HEK293 (cell line): ENCODE data around the gene ANO2.

Source experiments
- CTCF ChIA-PET: fragments of 350-600 bp; formaldehyde crosslinking; extraction: SDS; loops from one replicate; lab custom pipeline; 2021; ENCODE audit warnings: antibody characterized with exemption; lab: Yijun Ruan, JAX
- POLR2A ChIA-PET: fragments of 300-600 bp; formaldehyde crosslinking; extraction: SDS; loops from one replicate; lab custom pipeline; 2020; ENCODE audit warnings: antibody characterized with exemption, inconsistent platforms; lab: Yijun Ruan, JAX
- H3K27ac ChIP-seq: fragments of 200-500 bp; sonication (Bioruptor generic); 2 replicates; pipeline ENCODE4 v1.5.1; 2014; ENCODE audit warnings: low read depth, low read length, control low read depth, inconsistent platforms; ENCODE audit errors: extremely low read depth
- H3K36me3 ChIP-seq, 2 experiments: fragments of 200-500 bp in 1 of 2; sonication (Bioruptor generic) in 1 of 2; 1 replicate in 1 of 2; 2 replicates in 1 of 2; pipeline ENCODE4 v1.5.1; 2014 to 2017; ENCODE audit warnings: inconsistent platforms in 2 of 2, low read length in 2 of 2; ENCODE audit not compliant: control insufficient read depth in 2 of 2, insufficient read depth in 1 of 2
- H3K4me1 ChIP-seq: fragments of 200-500 bp; sonication (Bioruptor generic); 2 replicates; pipeline ENCODE4 v1.5.1; 2014; ENCODE audit warnings: mild to moderate bottlenecking, low read length, inconsistent platforms; ENCODE audit not compliant: control insufficient read depth, insufficient read depth
- H3K4me3 ChIP-seq: 2 replicates; pipeline ENCODE4 v1.5.1; 2011; ENCODE audit warnings: low read depth, mild to moderate bottlenecking, control low read depth, low read length, moderate library complexity
- H3K9me3 ChIP-seq: fragments of 200-500 bp; sonication (Bioruptor generic); 2 replicates; pipeline ENCODE4 v1.5.1; 2014; ENCODE audit warnings: low read depth, low read length, inconsistent platforms; ENCODE audit not compliant: control insufficient read depth, insufficient read depth
- EGR2 ChIP-seq: fragments of 450-650 bp; formaldehyde crosslinking; IDR thresholded peaks from 2 replicates; pipeline ENCODE4 v1.5.1; 2016; ENCODE audit warnings: low read depth, missing biosample characterization, missing genetic modification characterization
- FEZF1 ChIP-seq: fragments of 450-650 bp; formaldehyde crosslinking; IDR thresholded peaks from 2 replicates; pipeline ENCODE4 v1.5.1; 2016; ENCODE audit warnings: missing biosample characterization, missing genetic modification characterization
- GLI4 ChIP-seq: fragments of 450-650 bp; formaldehyde crosslinking; IDR thresholded peaks from 2 replicates; pipeline ENCODE4 v1.5.1; 2016; ENCODE audit warnings: missing biosample characterization, missing genetic modification characterization
- HOXA7 ChIP-seq: sonication (generic); formaldehyde crosslinking; IDR thresholded peaks from 2 replicates; pipeline ENCODE4 v1.8.1; 2022; ENCODE audit warnings: missing genetic modification reagents, borderline replicate concordance
- IKZF3 ChIP-seq: fragments of 450-650 bp; IDR thresholded peaks from 2 replicates; pipeline ENCODE4 v1.5.0; 2018; ENCODE audit warnings: missing biosample characterization, mild to moderate bottlenecking, missing genetic modification characterization, moderate library complexity
- KLF1 ChIP-seq: fragments of 450-650 bp; formaldehyde crosslinking; IDR thresholded peaks from 2 replicates; pipeline ENCODE4 v1.5.1; 2016; ENCODE audit warnings: missing biosample characterization, missing genetic modification characterization
- PRDM10 ChIP-seq: fragments of 450-650 bp; formaldehyde crosslinking; IDR thresholded peaks from 2 replicates; pipeline ENCODE4 v1.5.1; 2016; ENCODE audit warnings: missing biosample characterization, missing genetic modification characterization
- WT1 ChIP-seq: fragments of 450-650 bp; formaldehyde crosslinking; IDR thresholded peaks from 2 replicates; pipeline ENCODE4 v1.5.1; 2016; ENCODE audit warnings: missing biosample characterization, missing genetic modification characterization
- ZBTB17 ChIP-seq: fragments of 450-650 bp; formaldehyde crosslinking; IDR thresholded peaks from 2 replicates; pipeline ENCODE4 v1.5.1; 2016; ENCODE audit warnings: missing biosample characterization, missing genetic modification characterization
- ZBTB7A ChIP-seq: fragments of 450-650 bp; formaldehyde crosslinking; IDR thresholded peaks from 2 replicates; pipeline ENCODE4 v1.5.1; 2016; ENCODE audit warnings: low read depth, missing biosample characterization, missing genetic modification characterization
- ZFHX2 ChIP-seq: fragments of 450-650 bp; formaldehyde crosslinking; conservative IDR thresholded peaks from 2 replicates; pipeline ENCODE4 v1.5.1; 2016; ENCODE audit warnings: missing biosample characterization, missing genetic modification characterization
- ZFP41 ChIP-seq: fragments of 450-650 bp; formaldehyde crosslinking; IDR thresholded peaks from 2 replicates; pipeline ENCODE4 v1.5.1; 2016; ENCODE audit warnings: missing biosample characterization, missing genetic modification characterization, borderline replicate concordance
- ZNF155 ChIP-seq: fragments of 450-650 bp; formaldehyde crosslinking; IDR thresholded peaks from 2 replicates; pipeline ENCODE4 v1.5.1; 2016; ENCODE audit warnings: missing biosample characterization, missing genetic modification characterization
- ZNF211 ChIP-seq: fragments of 450-650 bp; formaldehyde crosslinking; IDR thresholded peaks from 2 replicates; pipeline ENCODE4 v1.5.1; 2016; ENCODE audit warnings: low read depth, missing biosample characterization, missing genetic modification characterization
- ZNF248 ChIP-seq: fragments of 450-650 bp; formaldehyde crosslinking; IDR thresholded peaks from 2 replicates; pipeline ENCODE4 v1.5.1; 2017; ENCODE audit warnings: missing biosample characterization, missing genetic modification characterization
- ZNF341 ChIP-seq: fragments of 450-650 bp; formaldehyde crosslinking; IDR thresholded peaks from 2 replicates; pipeline ENCODE4; 2016; ENCODE audit warnings: low read depth, missing biosample characterization, missing genetic modification characterization
- ZNF391 ChIP-seq: fragments of 450-650 bp; formaldehyde crosslinking; IDR thresholded peaks from 2 replicates; pipeline ENCODE4 v1.5.1; 2016; ENCODE audit warnings: low read depth, missing biosample characterization, missing genetic modification characterization, borderline replicate concordance
- ZNF521 ChIP-seq: fragments of 450-650 bp; formaldehyde crosslinking; IDR thresholded peaks from 2 replicates; pipeline ENCODE4 v1.5.1; 2017; ENCODE audit warnings: missing biosample characterization, mild to moderate bottlenecking, missing genetic modification characterization
- ZNF654 ChIP-seq: fragments of 450-650 bp; formaldehyde crosslinking; IDR thresholded peaks from 2 replicates; pipeline ENCODE4 v1.5.1; 2016; ENCODE audit warnings: low read depth, missing biosample characterization, missing genetic modification characterization
- ZNF76 ChIP-seq: fragments of 450-650 bp; formaldehyde crosslinking; IDR thresholded peaks from 2 replicates; pipeline ENCODE4; 2016; ENCODE audit warnings: low read depth, missing biosample characterization, missing genetic modification characterization, borderline replicate concordance
- ZNF791 ChIP-seq: fragments of 450-650 bp; formaldehyde crosslinking; IDR thresholded peaks from 2 replicates; pipeline ENCODE4 v1.5.1; 2016; ENCODE audit warnings: missing biosample characterization, missing genetic modification characterization
- TF ChIP-seq, protein P1 (sequence below): fragments of 450-650 bp; formaldehyde crosslinking; IDR thresholded peaks from 2 replicates; pipeline ENCODE4 v1.5.1; 2016; ENCODE audit warnings: missing biosample characterization, missing genetic modification characterization
- TF ChIP-seq, protein P2 (sequence below): fragments of 450-650 bp; formaldehyde crosslinking; IDR thresholded peaks from 2 replicates; pipeline ENCODE4 v1.5.1; 2016; ENCODE audit warnings: missing biosample characterization, missing genetic modification characterization
- TF ChIP-seq, protein P3 (sequence below): fragments of 450-650 bp; formaldehyde crosslinking; IDR thresholded peaks from 2 replicates; pipeline ENCODE4 v1.5.1; 2016; ENCODE audit warnings: missing biosample characterization, missing genetic modification characterization

ANO2 gene

GRCh38 chr12:5742258-5742657, 202.8 kb downstream of the ANO2 start:
- Histone ChIP-seq H3K27ac (no peak overlapping the region), H3K4me3 (no peak overlapping the region), H3K36me3 (no peaks in the 10 kb centered on the region), H3K9me3 (no peaks in the 10 kb centered on the region), H3K4me1 (no peaks in the 10 kb centered on the region)
- TF ChIP-seq ZNF341 (tag by site-specific recombination) (no peak), ZNF211 (tag by site-specific recombination) (no peak), ZFP41 (tag by site-specific recombination) (no peak), ZNF654 (tag by site-specific recombination) (no peak), ZBTB17 (no peak), ZNF248 (tag by site-specific recombination) (no peak), IKZF3 (tag by site-specific recombination) (no peak)
- TF ChIP-seq, protein P1, sequence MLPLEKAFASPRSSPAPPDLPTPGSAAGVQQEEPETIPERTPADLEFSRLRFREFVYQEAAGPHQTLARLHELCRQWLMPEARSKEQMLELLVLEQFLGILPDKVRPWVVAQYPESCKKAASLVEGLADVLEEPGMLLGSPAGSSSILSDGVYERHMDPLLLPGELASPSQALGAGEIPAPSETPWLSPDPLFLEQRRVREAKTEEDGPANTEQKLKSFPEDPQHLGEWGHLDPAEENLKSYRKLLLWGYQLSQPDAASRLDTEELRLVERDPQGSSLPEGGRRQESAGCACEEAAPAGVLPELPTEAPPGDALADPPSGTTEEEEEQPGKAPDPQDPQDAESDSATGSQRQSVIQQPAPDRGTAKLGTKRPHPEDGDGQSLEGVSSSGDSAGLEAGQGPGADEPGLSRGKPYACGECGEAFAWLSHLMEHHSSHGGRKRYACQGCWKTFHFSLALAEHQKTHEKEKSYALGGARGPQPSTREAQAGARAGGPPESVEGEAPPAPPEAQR (tag by site-specific recombination) = no peak
- TF ChIP-seq, protein P2, sequence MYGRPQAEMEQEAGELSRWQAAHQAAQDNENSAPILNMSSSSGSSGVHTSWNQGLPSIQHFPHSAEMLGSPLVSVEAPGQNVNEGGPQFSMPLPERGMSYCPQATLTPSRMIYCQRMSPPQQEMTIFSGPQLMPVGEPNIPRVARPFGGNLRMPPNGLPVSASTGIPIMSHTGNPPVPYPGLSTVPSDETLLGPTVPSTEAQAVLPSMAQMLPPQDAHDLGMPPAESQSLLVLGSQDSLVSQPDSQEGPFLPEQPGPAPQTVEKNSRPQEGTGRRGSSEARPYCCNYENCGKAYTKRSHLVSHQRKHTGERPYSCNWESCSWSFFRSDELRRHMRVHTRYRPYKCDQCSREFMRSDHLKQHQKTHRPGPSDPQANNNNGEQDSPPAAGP (tag by site-specific recombination) = no peak
- ChIA-PET CTCF (interaction anchor here (0.6 to 5.2 kb wide), 3 partner anchors 55 to 246 kb away, joined by 3 to 78 read pairs (median 4); no protein-coding TSS in a partner anchor), POLR2A (no interaction called here)

DNA sequence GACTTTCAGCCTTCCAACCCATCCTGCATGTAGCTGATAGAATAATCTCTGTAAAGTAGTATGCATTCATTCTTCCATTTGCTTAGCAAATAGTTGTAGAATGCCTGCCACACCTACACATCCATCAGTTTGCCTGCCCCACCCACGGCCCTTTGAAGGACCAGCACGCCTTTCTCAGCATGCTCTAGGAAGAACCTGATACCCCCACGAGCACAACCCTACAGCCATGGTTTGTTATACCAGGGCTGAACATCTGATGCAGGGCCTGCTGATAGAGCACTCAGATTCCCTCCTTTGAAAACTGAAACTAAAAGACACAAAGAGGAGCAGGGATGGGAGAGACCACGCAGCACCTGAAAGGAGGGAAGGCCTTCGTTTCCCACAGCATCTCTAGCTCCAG, 205.1 kb downstream of the ANO2 start:
- no peak overlapping the region for H3K4me3 ChIP-seq
- TF ChIP-seq ZFHX2 (tag by site-specific recombination) = peak; percentile 77
- TF ChIP-seq ZNF76 (tag by site-specific recombination) = no peak
- TF ChIP-seq KLF1 = peak; percentile 55; the same call in 1 of the 2 replicates
- no peak for TF ChIP-seq ZNF791
- TF ChIP-seq EGR2 (tag by site-specific recombination) = peak; percentile 63
- H3K9me3 ChIP-seq = no peaks in the 10 kb centered on the region
- H3K4me1 ChIP-seq = no peaks in the 10 kb centered on the region
- CTCF ChIA-PET = no interaction called here
- POLR2A ChIA-PET = no interaction called here
- no peak overlapping the region for H3K27ac ChIP-seq
- no peaks in the 10 kb centered on the region for H3K36me3 ChIP-seq

GRCh38 chr12:5737778-5738177, 207.3 kb downstream of the ANO2 start:
- ChIA-PET POLR2A (no interaction called here), CTCF (interaction anchor here (1.0 kb wide), 1 partner anchor 9 kb away, joined by 3 read pairs; no protein-coding TSS in a partner anchor)
- no peak overlapping the region for H3K4me3 ChIP-seq
- H3K36me3 ChIP-seq = no peaks in the 10 kb centered on the region
- H3K4me1 ChIP-seq = no peaks in the 10 kb centered on the region
- H3K9me3 ChIP-seq = no peaks in the 10 kb centered on the region
- H3K27ac ChIP-seq = no peak overlapping the region
- no peak for TF ChIP-seq ZNF521 (tag by site-specific recombination)
- TF ChIP-seq WT1 (tag by site-specific recombination) = no peak
- TF ChIP-seq, protein P3, sequence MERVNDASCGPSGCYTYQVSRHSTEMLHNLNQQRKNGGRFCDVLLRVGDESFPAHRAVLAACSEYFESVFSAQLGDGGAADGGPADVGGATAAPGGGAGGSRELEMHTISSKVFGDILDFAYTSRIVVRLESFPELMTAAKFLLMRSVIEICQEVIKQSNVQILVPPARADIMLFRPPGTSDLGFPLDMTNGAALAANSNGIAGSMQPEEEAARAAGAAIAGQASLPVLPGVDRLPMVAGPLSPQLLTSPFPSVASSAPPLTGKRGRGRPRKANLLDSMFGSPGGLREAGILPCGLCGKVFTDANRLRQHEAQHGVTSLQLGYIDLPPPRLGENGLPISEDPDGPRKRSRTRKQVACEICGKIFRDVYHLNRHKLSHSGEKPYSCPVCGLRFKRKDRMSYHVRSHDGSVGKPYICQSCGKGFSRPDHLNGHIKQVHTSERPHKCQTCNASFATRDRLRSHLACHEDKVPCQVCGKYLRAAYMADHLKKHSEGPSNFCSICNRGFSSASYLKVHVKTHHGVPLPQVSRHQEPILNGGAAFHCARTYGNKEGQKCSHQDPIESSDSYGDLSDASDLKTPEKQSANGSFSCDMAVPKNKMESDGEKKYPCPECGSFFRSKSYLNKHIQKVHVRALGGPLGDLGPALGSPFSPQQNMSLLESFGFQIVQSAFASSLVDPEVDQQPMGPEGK = no peak
- no peak for TF ChIP-seq ZNF391 (tag by site-specific recombination)
- no peak for TF ChIP-seq ZNF155 (tag by site-specific recombination)
- TF ChIP-seq ZBTB7A (tag by site-specific recombination) = no peak
- TF ChIP-seq PRDM10 = no peak
- no peak for TF ChIP-seq HOXA7 (CRISPR knock-in tag)
- TF ChIP-seq FEZF1 = no peak
- no peak for TF ChIP-seq GLI4 (tag by site-specific recombination)
